Measurements from ENCODE around the gene COX19.

DNA sequence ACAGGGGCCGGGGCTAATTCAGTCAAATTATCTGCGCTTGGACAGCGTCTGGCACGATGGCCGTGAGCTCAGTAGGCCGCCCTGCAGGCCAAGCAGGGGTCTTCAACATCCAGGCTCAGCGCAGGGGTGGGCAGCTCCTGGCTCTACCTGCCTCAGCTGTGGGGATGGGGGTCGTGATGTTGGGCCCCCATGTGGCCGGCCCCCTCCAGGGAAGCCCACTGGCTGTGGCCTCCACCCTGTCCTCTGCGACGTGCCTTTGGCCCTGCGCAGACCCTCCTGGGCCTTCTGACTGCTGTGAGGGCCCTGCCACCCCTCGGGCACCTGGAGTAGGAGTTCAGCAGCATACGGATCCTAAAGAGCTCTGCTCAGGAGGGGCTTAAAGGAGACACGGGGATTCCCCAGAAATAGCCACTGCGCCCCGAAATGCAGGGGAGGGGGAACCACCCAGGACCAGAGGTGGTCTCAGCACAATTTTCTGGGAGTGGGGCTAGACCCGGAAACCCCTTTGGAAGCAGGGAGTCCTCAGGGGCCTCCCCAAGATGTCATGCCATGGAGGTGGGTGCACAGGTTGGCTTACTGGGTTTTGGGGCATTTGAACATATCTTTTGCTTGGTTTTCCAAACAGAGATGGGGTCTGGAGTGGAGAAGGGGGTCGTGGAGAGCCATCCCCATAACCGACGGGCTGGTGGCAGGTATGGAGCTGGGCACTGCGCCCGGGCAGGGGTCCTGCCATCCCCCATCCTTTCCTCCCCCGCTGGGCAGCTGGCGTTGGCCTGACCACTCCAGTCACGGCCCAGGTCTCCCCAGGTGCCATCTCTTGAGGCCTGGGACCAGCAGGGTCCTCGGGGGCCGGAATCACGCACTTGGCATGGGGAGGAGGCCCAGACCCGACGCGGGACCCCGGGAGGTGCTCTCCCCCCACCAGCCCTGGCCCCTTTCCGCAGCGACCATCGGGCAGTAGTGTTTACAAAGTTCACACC is 16.8 kb downstream of the COX19 start:
- TF ChIP-seq, protein P1, sequence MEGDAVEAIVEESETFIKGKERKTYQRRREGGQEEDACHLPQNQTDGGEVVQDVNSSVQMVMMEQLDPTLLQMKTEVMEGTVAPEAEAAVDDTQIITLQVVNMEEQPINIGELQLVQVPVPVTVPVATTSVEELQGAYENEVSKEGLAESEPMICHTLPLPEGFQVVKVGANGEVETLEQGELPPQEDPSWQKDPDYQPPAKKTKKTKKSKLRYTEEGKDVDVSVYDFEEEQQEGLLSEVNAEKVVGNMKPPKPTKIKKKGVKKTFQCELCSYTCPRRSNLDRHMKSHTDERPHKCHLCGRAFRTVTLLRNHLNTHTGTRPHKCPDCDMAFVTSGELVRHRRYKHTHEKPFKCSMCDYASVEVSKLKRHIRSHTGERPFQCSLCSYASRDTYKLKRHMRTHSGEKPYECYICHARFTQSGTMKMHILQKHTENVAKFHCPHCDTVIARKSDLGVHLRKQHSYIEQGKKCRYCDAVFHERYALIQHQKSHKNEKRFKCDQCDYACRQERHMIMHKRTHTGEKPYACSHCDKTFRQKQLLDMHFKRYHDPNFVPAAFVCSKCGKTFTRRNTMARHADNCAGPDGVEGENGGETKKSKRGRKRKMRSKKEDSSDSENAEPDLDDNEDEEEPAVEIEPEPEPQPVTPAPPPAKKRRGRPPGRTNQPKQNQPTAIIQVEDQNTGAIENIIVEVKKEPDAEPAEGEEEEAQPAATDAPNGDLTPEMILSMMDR (IDR thresholded peaks at IDR 0.05 in 4 of 5, conservative IDR thresholded peaks at IDR 0.05 in 1 of 5) = no peak
- no peak for TF ChIP-seq POLR2A (IDR thresholded peaks at IDR 0.05)

Data from gastrocnemius medialis (tissue), 4 donors.